HFF-Myc (cell line): ENCODE results near the gene SAE1.
"Not testable (repeated sequence)": the region's sequence is repeated elsewhere in the genome, so short reads cannot be mapped to it uniquely, and the experiment has no call there.

Experiments
- DNase-seq: peaks from one replicate; pipeline ENCODE4 v3.0.0-alpha.2; 2011; ENCODE audit warnings: low read depth; ENCODE audit errors: extremely low read depth
- H3K4me3 ChIP-seq: replicated peaks from 2 replicates; pipeline ENCODE4 v1.5.1; 2011; ENCODE audit warnings: low read depth, mild to moderate bottlenecking, control low read depth, low read length
- CTCF ChIP-seq: IDR thresholded peaks from 2 replicates; pipeline ENCODE4 v1.5.1; 2012; ENCODE audit warnings: mild to moderate bottlenecking, low read depth, low read length, control low read depth; ENCODE audit errors: missing control alignments

Gene SAE1

DNA sequence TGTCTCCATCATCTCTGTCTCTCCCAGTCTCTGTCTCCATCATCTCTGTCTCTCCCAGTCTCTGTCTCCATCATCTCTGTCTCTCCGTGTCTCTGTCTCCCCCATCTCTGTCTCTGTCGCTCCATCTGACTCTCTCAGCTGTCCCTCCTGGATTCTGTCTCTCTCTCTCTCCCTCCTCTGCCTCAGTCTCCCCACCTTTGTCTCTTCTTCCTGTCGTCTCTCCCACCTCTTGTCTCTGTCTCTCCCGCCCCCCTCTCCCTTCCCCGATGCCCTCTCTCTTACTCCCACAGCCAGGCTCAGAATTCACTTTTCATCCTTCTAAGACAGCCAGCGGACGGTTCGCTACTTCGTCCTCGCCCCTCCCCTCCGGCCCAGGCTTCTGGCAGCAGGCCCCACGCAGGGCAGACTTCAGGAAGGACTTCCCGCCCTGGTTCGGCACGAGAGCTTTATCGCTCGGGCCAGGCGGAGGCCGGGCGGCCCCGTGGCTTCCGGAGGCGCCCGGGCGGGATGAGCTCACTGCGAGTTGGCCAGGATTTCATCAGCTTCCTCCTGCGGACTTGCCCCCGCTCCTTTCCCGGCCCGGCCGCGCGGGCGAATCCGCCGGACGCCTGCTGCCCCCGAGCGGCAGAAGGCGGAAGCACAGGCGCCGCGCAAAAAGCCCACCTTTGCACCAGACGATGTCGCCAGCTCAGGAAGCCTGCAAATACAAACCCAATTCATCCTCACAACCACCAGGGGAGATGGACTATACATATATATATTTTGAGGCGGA, 113.3 kb downstream of the SAE1 start:
- TF ChIP-seq CTCF: peak; percentile 87
- H3K4me3 ChIP-seq: peak overlapping the region; percentile 45
- DNase-seq: peak; percentile 83

DNA sequence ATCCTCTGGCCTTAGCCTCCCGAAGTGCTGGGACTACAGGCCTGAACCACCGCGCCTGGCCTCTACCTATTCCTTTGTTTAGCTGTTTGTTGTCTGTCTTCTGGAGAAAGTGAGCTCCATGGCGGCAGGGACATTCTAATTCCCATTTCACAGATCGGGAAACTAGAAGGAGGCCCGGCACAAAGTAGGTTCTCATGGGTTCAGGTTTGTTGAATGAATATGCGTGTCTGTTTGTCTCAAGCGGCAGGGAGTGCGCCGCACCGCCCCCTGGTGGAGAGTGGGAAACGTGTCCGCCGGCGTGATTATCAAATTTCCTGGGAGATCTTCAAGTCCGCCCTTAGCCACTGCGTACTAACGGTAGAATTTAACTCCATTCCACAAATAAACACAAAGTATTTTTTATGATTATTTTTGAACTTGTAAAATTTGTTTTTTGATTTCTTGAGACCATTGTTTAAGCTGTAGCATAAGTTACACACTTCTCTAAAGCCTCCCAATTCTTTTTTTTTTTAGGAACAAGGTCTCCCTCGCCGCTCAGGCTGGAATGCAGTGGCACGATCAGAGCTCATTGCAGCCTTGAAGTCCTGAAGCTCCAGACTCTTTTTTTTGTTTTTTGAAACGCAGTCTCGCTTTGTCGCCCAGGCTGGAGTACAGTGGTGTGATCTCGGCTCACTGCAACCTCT, 116.8 kb downstream of the SAE1 start:
- no peak for DNase-seq
- no peak overlapping the region for H3K4me3 ChIP-seq
- TF ChIP-seq CTCF: peak; percentile 95

GRCh38 chr19:47253016-47253415, 122.4 kb downstream of the SAE1 start:
- DNase-seq, H3K4me3 ChIP-seq: not testable (repeated sequence)

GRCh38 chr19:47253467-47253881, 122.8 kb downstream of the SAE1 start:
- no peak overlapping the region for H3K4me3 ChIP-seq
- no peak for TF ChIP-seq CTCF
- DNase-seq: no peak

DNA sequence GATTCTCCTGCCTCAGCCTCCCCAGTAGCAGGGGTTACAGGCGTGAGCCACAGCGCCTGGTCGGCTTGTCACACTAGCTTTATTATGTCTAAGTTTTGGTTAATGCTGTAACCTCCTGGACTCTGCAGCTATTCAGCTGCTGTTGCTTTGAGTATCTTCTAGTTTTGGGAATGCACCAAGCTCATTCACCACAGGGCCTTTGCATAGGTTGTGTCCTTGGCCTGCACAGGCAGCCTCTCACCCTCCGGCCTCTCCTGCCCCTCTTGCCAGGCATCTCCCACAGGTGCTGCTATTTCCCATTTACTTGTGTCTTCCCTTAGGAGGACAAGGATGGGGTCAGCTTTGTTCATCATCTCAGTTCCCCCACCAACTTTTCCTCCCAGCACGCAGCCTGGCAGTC, 123.3 kb downstream of the SAE1 start:
- no peak overlapping the region for H3K4me3 ChIP-seq
- no peak for DNase-seq
- TF ChIP-seq CTCF: no peak

GRCh38 chr19:47255879-47256692, 125.5 kb downstream of the SAE1 start, which contains the start of gene CCDC9:
CCDC9 (plus strand) TSS chr19:47256525; CDS start chr19:47258401, 1,876 bp downstream.
- peak within 1 kb of the TSS; percentile 61 for H3K4me3 ChIP-seq
- no peak for TF ChIP-seq CTCF
- DNase-seq: peak; percentile 85
